Thyroid gland (tissue), 4 donors: ENCODE data around the gene PATJ. TPM values are rescaled to one million over a fixed set of nuclear protein-coding genes. Genes with fewer than 3 reads are reported as not detected.
A peak's percentile ranks its signal among the peaks of the same experiment; 100 is the strongest.

Experiments
- DNase-seq, 2 donors: peaks; one replicate each; pipeline ENCODE4 v3.0.0-alpha.2; 2019
- H3K27ac ChIP-seq, 3 donors: fragments of 200-600 bp; sonication (generic); 1 replicate in 2 of 3; 2 replicates in 1 of 3; pipeline ENCODE4 v1.5.1; 2016 to 2019; ENCODE audit warnings: mild to moderate bottlenecking in 1 of 3, moderate library complexity in 1 of 3
- H3K27me3 ChIP-seq: fragments of 200-600 bp; sonication (generic); one replicate; pipeline ENCODE4 v1.5.1; 2019
- H3K36me3 ChIP-seq, 2 donors: fragments of 200-600 bp; sonication (generic); one replicate each; pipeline ENCODE4 v1.5.1; 2016 to 2019
- H3K4me1 ChIP-seq, 2 donors: fragments of 200-600 bp; sonication (generic); one replicate each; pipeline ENCODE4 v1.5.1; 2017 to 2019
- H3K4me3 ChIP-seq, 3 donors: fragments of 200-600 bp; sonication (generic); replicated peaks in 1 of 3; 1 replicate in 2 of 3; 2 replicates in 1 of 3; pipeline ENCODE4 v1.5.1; 2016; ENCODE audit warnings: mild to moderate bottlenecking in 1 of 3
- H3K9me3 ChIP-seq: fragments of 200-600 bp; sonication (generic); one replicate; pipeline ENCODE4 v1.5.1; 2017
- POLR2A ChIP-seq, 2 donors: fragments of 450-650 bp; IDR thresholded peaks; one replicate each; pipeline ENCODE4 v1.6.1; 2017; ENCODE audit warnings: antibody characterized with exemption in 2 of 2, mild to moderate bottlenecking in 2 of 2, moderate library complexity in 1 of 2
- WGBS, 2 donors: methylation state at CpG; one replicate each; pipeline ENCODE4 v1.1.5; 2017; 5-methylcytosine and 5-hydroxymethylcytosine counted together
- intact Hi-C: fragments of 100-400 bp; cut with DNase I; formaldehyde crosslinking; loops from one replicate; pipeline ENCODE4 v1.15.1; 2023
- total RNA-seq, 4 donors: library from RNA; depleted of rRNA; stranded (reverse); fragments of >200 nt; gene quantifications; one replicate each; pipeline ENCODE4 v1.2.3, GENCODE V29; 2016
- TF ChIP-seq, protein P1 (sequence below), 6 experiments: fragments of 200-600 bp in 3 of 6; fragments of 450-650 bp in 3 of 6; sonication (generic) in 3 of 6; IDR thresholded peaks; one replicate each; pipeline ENCODE4 v1.5.1; 2016 to 2019; ENCODE audit warnings: antibody characterized with exemption in 6 of 6, mild to moderate bottlenecking in 2 of 6, inconsistent platforms in 1 of 6, moderate library complexity in 1 of 6

PATJ gene, protein sequence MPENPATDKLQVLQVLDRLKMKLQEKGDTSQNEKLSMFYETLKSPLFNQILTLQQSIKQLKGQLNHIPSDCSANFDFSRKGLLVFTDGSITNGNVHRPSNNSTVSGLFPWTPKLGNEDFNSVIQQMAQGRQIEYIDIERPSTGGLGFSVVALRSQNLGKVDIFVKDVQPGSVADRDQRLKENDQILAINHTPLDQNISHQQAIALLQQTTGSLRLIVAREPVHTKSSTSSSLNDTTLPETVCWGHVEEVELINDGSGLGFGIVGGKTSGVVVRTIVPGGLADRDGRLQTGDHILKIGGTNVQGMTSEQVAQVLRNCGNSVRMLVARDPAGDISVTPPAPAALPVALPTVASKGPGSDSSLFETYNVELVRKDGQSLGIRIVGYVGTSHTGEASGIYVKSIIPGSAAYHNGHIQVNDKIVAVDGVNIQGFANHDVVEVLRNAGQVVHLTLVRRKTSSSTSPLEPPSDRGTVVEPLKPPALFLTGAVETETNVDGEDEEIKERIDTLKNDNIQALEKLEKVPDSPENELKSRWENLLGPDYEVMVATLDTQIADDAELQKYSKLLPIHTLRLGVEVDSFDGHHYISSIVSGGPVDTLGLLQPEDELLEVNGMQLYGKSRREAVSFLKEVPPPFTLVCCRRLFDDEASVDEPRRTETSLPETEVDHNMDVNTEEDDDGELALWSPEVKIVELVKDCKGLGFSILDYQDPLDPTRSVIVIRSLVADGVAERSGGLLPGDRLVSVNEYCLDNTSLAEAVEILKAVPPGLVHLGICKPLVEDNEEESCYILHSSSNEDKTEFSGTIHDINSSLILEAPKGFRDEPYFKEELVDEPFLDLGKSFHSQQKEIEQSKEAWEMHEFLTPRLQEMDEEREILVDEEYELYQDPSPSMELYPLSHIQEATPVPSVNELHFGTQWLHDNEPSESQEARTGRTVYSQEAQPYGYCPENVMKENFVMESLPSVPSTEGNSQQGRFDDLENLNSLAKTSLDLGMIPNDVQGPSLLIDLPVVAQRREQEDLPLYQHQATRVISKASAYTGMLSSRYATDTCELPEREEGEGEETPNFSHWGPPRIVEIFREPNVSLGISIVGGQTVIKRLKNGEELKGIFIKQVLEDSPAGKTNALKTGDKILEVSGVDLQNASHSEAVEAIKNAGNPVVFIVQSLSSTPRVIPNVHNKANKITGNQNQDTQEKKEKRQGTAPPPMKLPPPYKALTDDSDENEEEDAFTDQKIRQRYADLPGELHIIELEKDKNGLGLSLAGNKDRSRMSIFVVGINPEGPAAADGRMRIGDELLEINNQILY (N-terminal part only)
- total RNA-seq: 100 to 1,000 TPM in 3 of 4 donors, 10 to 100 TPM in 1; 94.7 to 221 (median 119) TPM

DNA sequence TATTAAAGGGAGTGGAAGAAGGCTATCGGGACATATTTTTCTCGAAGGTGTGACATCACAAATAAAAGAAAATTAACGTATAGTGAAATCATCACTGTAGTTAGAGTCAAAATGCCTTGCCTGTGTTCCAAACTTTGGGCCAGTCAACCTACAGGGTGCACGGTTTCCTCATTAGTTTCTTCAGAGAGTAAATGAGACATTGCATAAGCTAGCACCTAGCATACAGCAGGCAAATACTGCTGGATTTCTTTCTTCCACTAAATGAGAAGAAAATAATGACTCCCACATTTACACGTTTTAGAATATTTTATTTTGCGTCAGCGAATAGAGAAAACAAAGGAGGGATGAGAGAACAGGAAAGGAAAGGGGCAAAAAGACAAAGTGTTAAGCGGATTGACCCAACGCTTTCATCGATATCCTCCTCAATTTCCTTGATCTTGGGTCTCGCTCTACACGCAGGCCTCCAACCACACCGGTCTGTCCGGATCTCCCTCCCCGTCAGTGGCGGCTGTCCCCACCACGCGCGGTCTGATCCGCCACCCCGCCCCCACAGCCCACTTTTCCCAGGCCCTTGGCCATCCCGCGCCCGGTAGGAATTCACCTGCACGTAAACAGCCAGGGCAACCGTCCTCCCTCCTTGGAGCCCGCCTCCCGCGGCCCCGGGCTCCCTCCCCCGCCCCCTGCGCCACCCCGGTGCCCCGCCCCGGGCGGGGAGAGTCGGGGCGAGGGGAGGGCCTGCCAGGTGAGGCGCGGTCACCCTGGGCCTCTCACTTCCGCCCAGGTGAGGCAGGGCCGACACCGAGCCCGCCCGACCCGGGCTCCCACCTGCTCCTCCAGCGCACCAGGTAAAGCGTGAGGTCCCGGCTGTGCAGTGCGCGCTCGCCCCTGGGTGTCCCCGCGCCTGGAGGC is at the start of gene PATJ:
Gene PATJ (plus strand): TSS at position 770 of the 909 bp plus-strand sequence. CDS start 20,413 bp downstream, outside the sequence.
- DNase-seq: peak; percentile 92
- intact Hi-C loops: no loop called here
- 7 to 8% methylated on average over 26 to 27 of the region's 54 CpGs for WGBS, 2 donors

DNA sequence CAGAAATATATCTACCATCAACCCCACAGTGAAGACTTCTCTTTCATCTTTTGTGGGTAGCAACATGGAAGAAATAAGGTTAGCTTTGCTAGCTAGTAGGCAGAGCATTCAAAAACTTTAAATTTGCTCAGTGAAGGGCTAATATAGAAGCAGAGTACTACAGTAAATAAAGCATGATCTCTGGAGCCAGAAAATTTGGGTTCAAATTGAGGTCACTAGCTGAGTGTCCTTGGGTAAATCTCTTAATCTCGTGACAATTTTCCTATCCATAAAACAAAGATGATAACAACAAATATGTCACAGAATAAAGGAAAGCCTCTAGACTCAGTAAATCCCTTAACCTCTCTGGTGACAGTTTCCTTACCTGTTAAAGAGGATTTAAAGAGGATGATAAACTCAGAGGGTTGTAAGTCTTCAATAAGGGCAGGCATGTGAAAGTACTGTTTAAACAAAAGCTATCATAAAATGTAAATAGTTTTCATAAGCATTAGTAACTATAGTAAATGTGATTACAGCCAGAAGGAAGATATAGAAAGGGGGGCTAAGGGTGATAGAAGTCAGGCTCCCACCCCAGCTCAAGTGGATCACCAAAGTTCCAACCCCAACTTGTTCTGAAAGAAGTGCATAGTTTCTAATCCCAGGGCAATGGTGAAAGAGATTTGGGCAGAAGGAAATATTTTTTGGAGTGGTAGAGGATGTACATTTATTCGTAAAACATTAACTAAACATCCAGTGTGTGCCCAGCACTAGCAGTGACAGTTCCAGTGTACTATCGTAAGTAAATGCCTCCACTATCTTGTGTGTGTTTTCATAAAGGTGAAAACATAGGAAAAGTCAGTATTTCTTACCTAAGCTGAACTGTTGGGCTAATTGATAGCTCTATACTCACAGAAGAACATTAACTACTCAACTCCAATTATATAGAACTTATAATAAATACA is 42.1 kb upstream of the PATJ start:
- H3K4me1 ChIP-seq: no peaks in the 10 kb centered on the region
- no peak overlapping the region for H3K4me3 ChIP-seq
- no peaks in the 10 kb centered on the region for H3K27me3 ChIP-seq
- TF ChIP-seq, protein P1, sequence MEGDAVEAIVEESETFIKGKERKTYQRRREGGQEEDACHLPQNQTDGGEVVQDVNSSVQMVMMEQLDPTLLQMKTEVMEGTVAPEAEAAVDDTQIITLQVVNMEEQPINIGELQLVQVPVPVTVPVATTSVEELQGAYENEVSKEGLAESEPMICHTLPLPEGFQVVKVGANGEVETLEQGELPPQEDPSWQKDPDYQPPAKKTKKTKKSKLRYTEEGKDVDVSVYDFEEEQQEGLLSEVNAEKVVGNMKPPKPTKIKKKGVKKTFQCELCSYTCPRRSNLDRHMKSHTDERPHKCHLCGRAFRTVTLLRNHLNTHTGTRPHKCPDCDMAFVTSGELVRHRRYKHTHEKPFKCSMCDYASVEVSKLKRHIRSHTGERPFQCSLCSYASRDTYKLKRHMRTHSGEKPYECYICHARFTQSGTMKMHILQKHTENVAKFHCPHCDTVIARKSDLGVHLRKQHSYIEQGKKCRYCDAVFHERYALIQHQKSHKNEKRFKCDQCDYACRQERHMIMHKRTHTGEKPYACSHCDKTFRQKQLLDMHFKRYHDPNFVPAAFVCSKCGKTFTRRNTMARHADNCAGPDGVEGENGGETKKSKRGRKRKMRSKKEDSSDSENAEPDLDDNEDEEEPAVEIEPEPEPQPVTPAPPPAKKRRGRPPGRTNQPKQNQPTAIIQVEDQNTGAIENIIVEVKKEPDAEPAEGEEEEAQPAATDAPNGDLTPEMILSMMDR (IDR thresholded peaks at IDR 0.05): no peak
- TF ChIP-seq POLR2A (IDR thresholded peaks at IDR 0.05): no peak
- 83 to 85% methylated on average over 3 of the region's 3 CpGs for WGBS, 2 donors
- no peak for DNase-seq
- no peak overlapping the region for H3K27ac ChIP-seq
- H3K36me3 ChIP-seq: peaks cover 23 to 39% of the 10 kb centered on the region in 2 donors
- no peaks in the 10 kb centered on the region for H3K9me3 ChIP-seq
- intact Hi-C loops: no loop called here

More for the DNA sequence above, at the start of gene PATJ:
- Histone ChIP-seq H3K36me3 (no peaks in the 10 kb centered on the region), H3K27ac (peak within 1 kb of the TSS; percentile 94 to 98 (median 97)), H3K4me3 (peak within 1 kb of the TSS; percentile 42 to 87 (median 72)), H3K9me3 (no peaks in the 10 kb centered on the region), H3K4me1 (peaks cover 11 to 29% of the 10 kb centered on the region in 2 donors), H3K27me3 (no peaks in the 10 kb centered on the region)
- TF ChIP-seq, protein P1 (IDR thresholded peaks at IDR 0.05): peak in 1 of 6 experiments; percentile 11
- TF ChIP-seq POLR2A (IDR thresholded peaks at IDR 0.05): peak in 1 of 2 donors; percentile 75

DNA sequence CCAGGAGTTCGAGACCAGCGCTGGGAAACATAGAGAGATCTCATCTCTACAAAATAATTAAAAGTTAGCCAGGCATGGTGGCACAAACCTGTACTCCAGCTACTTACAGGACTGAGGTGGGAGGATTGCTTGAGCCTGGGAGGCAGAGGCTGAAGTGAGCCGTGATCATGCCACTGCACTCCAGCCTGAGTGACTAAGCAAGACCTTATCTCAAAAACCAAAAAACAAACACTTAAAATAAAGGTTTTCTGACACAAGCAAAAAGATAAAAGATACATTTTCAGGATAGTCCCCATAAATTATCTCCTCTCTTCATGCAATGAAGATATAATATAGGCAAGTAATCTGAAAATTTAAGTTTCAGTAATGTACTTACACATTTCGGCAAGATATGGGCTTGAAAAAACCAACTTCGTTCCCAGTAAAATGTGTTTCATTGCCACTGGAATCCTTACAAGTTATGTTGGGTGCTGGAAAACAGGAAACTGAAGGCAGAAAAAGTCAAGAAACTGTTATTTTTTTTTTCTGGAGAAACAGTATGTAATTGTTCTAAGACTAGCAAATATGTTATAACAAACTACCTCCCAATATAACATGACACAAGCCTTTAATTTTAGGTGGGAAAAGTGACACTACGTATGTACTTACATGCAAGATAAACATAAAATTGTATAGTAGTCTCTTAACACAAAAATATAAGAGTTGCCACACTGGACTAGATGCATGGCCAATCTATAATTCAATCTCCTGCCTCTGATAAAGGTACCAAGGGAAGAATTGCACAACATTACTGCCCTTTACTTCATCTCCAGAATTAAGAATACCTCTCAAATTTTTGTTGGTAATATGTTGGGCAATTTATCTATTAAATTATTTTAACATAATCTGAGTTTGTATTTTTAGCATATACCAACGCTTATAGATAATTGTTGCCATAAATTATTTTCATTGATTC is 33.0 kb upstream of the PATJ start:
- no peak overlapping the region for H3K4me3 ChIP-seq
- H3K27ac ChIP-seq: no peak overlapping the region
- TF ChIP-seq POLR2A (IDR thresholded peaks at IDR 0.05): no peak
- TF ChIP-seq, protein P1 (IDR thresholded peaks at IDR 0.05): no peak
- DNase-seq: no peak
- H3K36me3 ChIP-seq: peaks cover 11 to 12% of the 10 kb centered on the region in 2 donors
- H3K9me3 ChIP-seq: no peaks in the 10 kb centered on the region
- H3K27me3 ChIP-seq: no peaks in the 10 kb centered on the region
- H3K4me1 ChIP-seq: no peaks in the 10 kb centered on the region
- intact Hi-C loops: no loop called here
- WGBS, 2 donors: 94 to 96% methylated on average over 7 of the region's 7 CpGs
